GM18499 (cell line): ENCODE data around the gene KCNQ1OT1.

ENCODE experiments used
- ATAC-seq: cut with Tn5 transposase; IDR thresholded peaks from one replicate; pipeline ENCODE4 v1.9.1; 2021; ENCODE audit warnings: moderate number of reproducible peaks; ENCODE audit not compliant: insufficient read depth, unreplicated experiment

KCNQ1OT1 gene

DNA sequence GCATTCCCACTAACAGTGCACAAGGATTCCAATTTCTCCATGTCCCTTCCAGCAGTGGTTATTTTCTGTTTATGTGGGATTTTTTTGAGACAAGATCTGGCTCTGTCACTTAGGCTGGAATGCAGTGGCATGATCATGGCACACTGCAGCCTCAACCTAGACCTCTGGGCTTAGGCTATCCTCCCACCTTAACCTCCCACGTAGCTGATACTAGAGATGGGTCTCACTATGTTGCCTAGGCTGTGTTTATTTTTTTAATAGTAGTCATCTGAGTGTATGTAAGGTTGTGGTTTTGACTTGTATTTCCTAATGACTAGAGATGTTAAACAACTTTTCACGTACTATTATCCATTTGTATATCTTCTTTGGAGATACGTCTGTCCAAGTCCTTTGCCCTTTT lies 74.6 kb downstream of the KCNQ1OT1 start:
- no peak for ATAC-seq

DNA sequence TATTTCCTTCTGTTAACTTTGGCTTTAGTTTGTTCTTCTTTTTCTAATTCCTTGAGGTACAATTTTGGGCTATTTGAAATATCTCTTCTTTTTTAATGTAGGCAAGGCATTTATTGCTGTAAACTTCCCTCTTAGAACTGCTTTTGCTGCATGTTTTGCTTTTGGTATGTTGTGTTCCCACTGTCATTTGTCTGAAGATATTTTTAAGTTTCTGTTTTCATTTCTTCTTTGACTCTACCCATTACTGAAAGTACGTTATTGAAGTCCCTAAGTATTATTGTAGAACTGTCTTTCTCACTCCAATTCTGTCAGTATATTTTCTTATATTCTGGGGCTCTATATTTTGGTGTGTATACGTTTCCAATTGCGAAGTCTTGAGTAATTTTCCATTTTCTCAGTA lies 77.9 kb downstream of the KCNQ1OT1 start:
- no peak for ATAC-seq

DNA sequence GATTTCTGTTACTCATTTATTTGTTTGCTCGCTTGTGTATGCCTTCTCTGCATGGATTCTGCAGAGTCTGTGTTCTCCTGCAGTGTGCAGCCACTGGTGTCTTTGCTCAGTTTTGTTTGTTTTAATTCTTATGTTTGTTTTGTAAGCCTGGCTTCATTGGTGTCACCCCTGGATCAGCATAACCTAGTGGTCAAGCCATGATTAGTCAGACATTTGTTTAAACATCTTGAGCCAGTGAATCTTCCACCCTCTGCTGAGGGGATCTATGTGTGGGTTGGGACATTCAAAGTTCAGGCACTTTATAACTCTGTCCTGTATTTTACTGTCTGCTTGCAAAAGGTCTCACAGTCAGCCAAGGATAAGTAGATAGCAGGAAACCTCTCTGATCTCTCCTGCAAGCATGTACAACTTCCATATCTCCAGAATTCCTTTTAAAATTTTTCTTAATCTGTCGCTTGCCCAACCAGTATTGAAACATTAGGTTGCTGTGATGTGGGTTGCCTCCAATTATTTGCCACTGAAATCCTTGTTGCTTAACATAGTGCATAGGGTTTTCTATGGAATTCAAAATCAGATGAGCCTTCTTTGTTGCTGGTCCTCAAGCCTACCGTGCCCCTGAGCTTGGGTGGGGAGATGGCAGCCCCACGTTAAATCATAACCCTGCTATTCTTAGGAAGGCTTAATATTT lies 86.8 kb downstream of the KCNQ1OT1 start:
- ATAC-seq: no peak

DNA sequence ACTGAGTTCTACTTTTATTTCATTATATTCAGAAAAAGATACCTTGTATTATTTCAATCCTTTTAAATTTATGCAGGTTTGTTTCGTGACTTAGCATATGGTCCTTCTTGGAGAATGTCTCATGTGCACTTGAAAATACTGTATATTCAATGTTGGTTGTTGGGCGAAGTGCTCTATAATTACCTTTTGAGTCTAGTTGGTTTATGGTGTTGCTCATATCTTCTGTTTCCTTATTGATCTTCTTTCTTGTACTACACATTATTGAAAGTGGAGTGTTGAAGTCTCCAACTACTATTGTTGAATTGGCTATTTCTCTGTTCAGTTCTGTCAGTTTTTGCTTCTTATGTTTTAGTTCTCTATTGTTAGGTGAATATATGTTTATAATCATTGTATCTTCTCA lies 90.4 kb downstream of the KCNQ1OT1 start:
- ATAC-seq: no peak

DNA sequence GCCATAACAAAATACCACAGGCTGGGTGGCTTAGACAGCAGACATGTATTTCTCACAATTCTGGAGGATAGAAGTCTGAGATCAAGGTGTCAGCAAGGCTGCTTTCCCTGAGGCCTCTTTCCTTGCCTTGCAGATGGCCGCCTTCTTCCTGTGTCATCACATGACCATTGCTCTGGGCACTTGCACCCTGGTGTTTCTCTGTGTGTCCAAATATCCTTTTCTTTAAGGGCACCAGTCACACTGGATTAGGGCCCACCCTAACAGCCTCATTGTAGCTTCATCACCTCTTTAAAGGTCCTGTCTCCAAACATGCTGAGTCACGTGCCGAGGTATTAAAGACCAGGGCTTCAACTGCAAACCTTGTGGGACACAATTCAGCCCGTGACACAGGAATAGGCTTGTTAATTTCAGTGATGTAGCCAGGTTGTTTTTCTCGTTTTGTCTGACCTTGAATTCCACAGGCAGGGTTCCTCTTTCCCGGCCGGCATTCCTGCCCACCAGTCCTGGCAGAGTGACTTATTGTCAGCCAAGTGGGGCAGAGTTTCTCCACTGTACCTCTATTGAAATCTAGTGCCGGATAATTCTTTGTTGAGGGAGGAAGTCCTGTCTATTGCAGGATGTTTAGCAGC lies 100.1 kb downstream of the KCNQ1OT1 start:
- ATAC-seq: no peak

DNA sequence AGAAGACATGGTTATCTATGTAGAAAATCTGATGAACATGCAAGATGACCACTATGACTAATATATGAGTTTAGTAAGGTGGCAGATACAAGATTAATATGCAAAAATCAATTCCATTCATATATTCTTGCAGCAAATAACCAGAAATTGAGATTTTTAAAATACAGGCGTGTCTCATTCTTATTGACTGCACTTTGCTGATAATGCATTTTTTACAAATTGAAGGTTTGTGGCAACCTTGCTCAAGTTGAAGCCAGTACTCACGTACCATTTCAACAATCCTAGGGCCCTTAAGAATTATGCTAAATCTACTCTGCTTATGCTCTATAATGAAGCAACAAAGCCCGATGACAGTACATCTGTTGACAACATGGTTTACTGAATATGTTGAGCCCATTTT lies 104.6 kb downstream of the KCNQ1OT1 start:
- ATAC-seq: no peak

DNA sequence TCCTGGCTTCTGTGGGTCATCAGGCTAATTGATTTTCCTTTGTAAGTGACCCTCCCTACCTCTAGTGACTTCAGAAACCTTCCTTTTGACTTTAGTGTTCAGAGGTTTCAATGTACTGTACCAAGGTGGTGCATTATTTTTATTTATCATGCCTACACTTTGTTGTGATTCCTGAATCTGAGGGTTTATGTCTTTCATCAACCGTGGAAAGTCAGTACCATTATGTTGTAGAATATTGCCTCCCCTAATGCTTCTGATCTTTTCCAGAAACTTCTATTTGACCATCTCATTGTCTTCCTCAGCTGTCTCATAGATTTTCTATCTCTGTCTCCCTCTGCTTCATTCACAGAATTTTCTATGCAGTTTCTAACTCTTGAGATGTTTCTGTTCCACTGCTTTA lies 105.5 kb downstream of the KCNQ1OT1 start:
- no peak for ATAC-seq

DNA sequence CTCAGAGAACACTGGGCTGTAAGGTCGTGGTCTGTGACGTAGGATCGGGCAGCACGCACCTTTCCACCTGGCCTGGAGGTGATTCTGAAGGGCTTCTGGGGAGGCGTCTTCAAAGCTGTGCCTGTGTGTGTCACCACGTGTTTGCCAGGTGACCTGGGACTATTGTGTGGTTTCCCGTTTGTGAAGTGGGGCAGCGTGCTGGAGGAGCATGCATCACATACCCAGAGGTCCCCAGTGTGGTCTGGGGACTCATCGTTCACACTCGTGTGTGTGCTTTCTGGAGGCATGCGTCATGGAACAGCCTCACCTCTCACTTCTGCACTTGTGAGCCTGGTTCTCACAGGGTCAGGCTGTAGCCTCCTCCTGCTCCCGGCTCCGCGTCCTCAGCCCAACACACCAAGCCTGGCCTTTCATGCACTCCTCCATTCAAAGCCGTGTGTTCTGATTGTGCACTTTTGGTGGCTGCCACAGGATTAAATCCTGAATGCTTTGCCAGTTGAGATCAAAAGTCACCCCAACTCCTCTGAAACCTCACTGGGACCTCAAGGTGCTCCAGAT lies 106.3 kb downstream of the KCNQ1OT1 start:
- ATAC-seq: no peak

DNA sequence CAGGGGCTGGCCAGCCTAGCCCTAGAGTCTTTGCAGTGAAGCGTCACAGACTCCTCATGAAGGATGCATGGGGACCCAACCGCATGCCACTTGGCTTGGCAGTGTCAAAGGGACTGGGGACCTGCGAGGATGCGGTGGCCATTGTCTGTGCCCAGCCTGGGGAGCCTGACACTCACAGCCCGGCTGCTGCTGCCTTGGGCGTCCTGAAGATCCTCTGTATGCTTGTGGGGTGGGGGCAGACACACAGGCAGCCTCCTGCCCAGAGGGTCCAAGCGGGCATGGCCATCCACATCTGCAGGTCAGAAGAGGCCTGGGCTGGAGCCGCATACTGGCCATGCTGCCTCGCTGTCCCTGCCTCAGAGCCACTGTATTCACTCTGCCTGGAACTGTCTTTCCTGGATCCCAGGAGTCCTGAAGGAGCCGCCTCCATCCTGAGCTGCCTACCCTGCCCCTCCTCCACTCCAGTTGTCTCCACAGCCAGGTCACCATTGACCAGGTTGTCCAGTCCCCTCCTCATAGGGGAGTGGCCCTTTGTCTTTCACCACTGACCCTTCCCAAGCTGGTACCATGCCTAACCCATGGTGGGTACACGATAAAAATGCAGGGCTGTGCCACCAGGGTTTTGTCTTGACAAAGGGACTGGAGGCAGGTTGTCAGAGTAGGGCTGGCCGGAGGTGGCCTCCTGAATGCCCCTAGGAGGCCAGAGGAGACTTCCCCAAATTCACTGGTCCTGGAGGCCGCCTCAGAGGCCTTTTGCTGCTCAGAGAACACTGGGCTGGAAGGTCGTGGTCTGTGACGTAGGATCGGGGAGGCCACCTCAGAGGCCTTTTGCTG lies 107.0 kb downstream of the KCNQ1OT1 start:
- no peak for ATAC-seq

DNA sequence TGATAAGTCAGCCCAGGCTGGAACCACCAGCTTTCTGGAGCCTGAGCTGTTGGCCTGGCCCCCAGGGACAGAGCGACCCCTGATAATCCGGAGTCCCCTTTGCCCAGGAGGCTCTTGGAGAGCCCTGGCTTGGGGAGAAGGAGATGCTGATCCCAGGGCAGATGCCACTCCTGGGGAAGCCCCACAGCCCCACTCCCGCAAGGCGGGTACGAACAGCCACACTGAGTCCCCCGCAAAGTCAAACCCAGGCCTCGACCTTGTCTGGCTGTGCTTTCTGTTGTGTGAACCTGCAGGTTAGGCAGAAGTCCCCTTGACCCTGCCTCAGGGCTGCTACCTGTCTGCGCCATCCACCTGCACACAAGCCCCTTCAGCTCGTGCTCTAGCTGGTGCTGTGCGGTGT lies 108.0 kb downstream of the KCNQ1OT1 start:
- ATAC-seq: no peak

DNA sequence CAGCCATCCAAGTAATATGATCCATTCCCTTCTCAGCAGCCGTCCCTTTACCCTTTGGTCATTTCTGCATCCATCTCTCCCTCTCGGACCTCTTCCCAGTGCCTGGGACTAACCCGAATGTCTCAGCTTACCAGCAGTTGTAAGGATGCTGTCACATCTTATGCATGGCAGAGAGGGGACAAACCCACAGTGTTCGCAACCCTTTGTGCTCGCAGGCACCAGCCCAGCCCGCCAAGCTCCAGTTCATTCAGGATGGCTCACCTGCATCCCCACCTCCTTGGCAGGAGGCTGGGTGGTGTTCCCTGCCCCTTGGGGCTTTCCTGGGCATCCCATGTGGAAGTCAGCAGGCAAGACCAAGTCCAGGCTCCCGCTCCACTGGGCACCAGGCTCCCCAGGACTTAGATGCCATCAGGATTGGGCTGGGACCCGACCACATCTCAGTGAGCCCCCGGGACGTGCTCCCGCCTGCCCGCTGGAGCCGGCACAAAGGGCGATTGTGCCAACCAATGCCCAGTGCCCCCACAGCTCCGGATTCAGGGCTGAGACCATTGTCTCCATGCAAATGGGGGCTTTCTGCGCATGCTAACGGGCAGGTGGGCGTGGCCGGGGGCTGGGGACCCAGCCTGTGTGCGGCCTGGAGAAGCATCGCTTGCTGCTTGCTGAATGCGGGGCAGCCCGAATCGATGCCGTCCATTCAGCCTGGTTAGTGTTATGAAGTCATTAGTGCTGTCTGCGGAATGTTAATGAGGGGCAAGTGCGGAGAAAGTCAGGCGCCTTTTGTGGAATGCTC lies 108.6 kb downstream of the KCNQ1OT1 start:
- ATAC-seq: no peak

DNA sequence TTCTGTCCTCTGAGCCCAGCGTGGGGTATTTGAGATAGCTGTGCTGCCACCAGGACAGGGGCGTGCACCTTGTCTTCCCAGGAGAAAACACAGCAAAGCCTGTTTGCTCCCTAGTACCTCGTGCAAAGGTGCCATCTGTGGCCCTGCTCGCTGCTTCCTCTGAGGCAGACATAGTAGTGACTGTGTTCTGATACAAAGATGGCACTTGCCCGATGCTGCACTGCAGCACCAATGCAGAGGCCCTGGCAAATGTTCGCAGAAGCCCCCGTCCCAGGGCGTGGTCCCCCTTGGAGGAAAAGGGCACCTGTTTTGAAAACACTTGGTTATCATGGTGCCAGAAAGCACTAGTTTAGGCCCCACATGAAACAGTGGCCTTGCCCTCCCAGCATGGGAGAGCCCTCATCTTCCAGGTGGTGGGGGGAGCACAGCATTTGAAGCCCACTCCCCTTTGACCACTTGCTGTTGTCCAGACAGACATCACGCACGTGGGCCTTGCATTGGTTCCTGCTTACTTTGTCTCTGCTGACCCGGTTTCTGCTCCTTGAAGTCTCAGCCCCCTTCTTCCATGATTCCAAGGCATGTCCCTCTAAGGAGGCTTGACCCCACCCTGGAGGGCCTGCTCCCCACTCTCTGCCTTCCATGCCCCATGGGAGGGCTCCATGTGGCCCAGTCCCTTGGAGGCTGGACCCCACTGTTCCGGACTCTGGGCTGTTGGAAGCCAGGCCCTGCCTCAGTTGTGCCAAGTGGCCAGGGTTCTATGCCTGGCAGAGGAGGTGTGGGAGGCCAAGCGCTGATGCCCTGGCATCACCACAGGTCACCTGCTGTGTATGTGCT lies 109.4 kb downstream of the KCNQ1OT1 start:
- no peak for ATAC-seq

DNA sequence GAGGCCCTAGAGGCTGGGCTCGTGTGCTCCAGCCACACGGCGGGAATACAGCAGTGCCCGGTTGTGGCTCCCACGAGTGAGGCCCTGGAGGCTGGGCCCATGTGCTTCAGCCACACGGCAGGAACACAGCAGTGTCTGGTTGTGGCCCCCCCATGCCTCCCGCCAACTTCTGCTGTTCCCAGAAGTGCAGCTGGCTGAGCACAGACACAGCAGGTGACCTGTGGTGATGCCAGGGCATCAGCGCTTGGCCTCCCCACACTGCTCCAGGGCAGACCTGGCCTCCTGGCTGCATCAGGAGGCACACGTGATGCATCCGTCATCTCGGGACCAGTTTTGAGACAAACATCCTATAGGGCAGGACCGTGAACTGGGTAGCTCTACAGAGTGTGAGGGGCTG lies 110.3 kb downstream of the KCNQ1OT1 start:
- no peak for ATAC-seq

DNA sequence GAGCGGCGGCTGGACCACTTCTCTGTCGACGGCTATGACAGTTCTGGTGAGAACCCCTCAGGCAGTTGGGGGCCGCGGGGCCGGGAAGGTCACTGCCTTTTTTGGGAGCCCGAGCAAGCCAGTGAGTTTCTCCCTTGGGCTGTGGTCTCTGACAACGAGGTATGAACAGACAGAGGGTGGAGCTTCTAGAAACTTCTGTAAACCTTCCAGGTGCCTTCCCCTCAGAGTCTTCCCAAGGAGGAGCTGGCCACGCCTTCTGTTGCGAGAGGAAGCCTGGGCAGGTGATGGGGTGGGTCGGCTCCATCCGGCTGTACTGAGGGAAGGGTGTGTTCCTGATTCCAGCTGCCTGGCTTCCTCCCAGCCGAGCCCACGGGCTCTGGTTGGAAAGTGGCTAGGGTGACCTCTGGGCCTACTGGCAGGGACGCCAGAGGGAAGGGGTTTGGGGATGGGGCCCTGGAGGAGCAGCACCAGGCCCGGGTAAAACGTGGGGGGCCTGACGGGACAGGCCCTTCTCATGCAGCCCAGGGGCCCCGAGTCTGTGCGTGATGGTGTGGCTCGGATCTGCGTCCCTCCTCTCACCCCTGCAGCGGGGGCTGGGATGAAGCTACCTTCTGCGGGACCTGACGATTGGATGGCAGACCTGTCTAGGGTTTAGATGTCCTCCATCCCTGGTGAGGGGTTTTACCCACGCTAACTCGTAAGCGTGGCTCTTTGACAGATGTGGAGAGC lies 110.8 kb downstream of the KCNQ1OT1 start:
- no peak for ATAC-seq

DNA sequence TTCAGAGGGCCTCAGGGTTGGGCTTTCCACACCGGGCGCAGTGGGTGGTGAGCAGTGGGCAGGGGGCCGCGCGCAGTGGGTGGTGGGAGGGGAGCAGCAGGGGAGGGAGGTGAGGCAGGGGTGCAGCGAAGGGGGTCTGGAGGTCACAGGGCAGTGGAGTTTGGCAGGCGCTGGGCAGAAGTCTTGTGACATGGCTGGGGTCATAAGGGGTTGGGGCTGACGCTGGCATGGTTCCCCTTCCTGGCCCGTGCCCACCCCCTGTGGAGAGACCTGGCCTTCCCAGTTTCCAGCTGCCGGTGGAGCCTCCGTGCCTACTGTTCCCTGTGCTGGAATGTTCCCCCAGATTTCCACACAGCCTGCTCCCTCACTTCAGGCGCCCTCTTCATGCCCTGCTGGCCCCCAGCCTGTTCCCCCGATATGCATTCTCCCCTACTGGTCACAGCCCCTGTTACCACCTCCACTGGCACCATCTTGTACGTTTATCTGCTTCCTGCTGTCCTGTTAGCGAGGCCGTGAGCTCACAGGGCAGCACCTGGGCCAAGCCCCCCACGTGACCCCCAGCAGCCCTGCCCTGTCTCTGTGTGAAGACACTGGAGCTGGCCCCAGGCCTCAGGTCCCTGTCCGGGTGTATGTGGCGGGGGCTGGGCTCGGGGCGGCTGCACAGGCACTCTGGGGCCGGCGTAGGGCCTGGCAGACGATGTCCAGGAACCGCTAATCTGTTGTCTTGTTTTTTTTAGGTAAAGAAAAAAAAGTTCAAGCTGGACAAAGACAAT lies 111.6 kb downstream of the KCNQ1OT1 start:
- ATAC-seq: no peak

DNA sequence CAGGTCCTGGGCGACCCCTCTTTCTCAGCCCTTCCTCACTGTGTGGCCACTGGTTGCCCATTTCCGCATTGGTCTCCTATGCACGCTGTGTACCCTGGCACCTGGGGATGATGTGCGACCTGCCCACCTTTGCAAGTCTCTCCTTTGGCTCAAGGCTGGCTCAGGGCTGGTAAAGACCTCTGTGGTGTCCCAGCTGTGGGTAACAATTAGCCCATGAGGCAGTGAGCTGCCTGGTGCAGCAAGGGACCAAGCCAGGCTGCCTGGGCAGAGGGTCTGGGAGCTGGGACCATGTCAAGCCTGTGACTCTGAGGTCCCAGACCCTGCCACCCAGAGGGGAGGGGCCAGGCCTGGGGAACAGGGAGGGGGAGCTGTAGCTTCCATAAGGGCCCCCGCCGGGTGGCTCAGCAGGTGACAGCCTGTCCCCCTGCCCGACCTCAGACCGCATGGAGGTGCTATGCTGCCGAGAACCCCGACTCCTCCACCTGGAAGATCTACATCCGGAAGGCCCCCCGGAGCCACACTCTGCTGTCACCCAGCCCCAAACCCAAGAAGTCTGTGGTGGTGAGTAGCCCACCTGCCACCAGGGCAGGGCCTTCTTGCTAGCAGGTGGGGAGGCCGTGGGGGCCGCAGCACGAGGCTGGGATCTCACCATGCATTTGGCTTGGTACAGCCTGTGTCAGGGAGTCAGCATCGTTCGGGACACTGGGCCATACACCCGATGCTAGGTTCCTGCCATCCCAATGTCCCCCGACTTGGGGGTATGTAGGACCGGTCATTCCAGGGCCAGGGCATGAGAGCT lies 112.5 kb downstream of the KCNQ1OT1 start:
- ATAC-seq: no peak

DNA sequence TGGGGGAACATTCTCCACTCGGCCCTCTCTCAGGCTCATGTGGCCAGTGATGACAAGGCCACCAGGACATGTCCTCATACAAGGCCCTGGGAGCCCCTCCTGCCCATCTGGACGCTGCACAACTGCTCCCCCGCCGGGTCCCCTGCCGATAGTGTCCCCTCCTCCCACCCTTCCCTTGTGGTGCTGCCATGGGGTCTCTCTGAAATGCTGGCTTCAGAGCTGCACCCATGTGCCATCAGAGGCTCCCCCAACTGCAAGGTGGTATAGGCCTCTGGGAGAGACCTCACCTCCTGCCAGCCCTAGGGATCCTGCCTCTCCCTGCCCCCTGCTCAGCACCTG lies 113.0 kb downstream of the KCNQ1OT1 start:
- ATAC-seq: no peak
